ENCODE results near the gene PIP4K2B.

PIP4K2B gene

DNA sequence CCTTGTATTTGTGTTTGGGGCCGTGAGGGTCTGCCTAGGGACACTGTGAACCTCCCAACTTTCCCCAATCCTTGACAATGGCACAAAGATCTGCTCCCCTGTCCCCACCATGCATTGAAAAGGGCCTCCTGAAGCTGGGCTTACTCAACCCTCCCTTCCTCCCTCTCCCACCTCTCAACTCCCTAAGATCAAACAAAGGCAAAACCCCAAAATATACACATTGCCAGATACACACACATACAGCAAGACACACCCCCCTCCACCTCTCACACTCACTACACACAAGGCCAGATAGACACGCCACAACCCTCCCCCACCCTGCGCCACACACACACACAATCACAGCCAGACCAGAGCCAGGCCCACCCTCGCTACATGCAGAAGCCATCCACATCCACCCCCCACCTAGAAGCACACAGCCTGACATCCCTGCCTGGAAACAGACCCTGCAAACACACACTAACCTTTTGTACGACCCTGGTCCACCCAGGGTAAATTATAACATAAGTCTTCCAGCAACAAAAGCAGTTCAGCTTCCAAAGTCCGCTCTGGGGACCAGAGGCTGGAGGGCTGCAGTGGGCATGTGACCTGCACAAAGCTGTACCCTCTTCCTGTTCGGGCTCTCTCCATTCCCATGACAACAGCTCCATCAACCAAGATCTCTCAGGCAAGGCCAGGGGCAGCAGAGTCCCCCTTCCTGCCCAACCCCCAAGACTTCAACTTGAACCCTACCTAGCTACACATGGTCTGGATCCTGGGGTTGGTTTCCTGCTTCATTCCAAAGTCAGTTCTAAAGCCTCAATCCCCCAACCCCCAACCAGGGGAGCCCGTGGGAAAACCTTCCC lies 53.1 kb downstream of the PIP4K2B start:
- DNase-seq (ENCODE audit: low spot score), result no peak

DNA sequence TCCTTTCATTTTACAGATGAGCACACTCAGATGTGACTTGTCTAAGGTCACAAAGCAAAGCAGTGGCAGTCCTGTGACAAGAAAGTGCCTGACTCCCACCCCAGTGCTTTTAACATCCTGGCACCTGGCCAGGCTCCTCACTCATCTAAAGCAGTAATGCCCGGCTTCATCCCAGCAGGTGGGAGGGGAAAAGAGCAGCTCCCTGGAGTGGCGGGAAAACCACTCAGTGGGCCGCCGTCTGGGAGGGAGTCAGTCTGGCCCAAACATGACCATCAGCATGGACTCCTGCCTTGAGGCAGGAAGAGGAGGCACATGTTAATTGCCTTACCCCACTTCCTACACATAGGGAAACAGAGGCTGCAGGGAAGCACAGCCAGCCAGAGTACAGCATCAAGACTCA lies 53.8 kb downstream of the PIP4K2B start:
- no peak for DNase-seq (ENCODE audit: low spot score)

DNA sequence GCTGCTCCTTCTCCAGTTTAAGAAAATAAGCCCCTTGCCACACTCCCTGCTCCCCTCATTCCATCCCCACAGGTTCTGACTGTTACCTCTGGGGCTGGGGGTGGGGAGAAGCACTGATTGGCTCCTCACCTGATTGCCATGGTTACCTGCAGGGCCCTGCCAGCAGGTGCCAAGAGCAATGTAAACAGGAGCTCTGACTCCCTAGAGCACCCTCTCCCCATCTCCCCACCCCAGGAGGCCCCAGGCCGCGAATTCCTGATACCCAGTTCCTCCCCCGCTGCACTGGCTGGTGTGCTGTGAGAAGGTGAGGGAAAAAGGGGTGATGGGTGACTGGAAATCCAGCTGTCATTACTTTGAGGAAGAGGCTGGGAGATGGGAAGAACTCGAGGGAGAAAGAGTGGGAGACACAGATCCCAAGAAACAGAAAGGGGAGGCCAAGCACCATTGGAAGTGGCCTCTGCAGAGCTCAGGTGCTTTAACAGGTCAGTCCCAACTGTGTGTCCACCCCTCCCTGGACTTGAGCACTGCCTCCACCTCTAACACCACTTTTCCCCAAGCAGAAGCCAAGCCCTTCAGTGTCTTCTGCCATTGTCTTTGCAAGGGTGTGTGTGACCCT lies 55.7 kb downstream of the PIP4K2B start:
- no peak for DNase-seq (ENCODE audit: low spot score)

DNA sequence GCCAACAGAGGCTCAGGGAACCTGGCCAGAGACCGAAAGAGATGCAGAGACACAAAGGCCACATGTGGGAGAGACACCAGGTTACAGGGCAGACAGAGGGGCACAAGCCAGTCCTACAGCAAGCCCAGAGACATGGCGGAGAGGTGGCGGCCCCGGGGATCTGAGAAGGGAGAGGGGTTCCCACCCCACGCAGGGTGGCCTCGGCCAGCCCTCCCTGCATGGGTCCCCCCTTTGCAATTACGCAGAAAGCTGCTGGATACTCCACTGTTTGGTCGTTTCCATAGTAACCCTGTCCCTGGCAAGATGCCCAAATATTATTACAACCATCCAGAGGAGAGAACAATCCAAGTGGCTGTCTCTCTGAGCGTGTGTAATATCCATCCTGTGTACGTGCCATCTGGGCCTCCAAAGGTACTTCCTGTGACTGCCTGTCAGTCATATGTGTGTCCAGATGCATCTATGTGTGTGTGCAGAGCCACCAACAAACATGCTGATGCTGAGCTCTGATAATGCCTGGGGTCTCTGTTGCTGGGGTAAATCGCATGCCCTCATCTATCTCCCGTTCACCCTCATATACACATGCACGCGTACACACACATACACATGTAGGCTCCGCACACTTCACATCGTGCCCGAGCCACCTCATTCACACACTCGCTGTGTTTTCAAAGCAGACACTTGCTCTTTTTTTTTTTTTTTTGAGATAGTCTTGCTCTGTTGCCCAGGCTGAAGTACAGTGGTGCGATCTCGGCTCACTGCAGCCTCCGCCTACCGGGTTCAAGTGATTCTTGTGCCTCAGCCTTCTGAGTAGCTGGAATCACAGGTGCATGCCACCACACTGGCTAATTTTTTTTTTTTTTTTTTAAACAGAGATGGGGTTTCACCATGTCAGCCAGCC lies 56.7 kb downstream of the PIP4K2B start:
- peak; percentile 77 for DNase-seq (ENCODE audit: low spot score)

DNA sequence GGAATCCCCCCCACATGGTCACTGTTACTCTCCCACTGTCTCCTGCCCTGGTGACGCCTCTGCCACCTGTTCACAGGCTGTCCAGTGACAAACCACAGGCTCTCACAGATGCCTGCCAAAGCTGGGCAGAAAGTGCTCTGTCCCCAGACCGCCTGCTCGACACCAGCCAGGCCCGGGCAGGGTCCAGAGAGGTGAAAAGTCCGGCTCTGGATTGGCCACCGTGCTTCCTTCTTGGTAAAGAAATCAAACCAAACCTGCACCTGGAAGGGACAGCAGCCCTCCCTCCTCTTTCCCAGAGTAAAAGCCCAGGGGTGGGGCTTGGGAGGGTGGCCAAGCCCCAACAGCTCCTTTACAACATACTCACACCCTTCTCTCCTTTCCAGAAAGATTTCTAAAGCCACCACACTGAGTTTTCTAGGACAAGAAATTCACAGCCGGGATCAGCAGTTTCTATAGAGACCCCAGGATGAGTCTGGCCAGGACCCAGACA lies 57.4 kb downstream of the PIP4K2B start:
- peak; percentile 61 for DNase-seq (ENCODE audit: low spot score)

DNA sequence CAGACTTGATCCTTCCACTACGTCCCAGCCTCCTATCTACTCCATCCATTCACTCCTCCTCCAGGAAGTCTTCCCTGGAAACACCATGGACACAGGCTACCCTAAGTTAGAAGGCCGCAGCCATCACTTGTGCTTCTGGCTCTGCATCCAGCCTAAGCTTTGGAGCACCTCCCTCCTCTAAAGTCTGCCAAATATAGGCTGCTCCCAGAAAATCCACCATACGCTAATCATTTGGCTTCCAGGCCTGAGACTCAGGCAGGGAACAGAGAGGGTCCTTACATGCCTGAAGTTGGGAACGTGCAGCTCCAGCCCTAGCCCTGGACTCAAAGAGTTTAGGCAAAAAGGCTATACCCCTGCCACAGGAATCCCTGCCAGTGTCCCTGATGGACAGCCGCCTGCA lies 57.9 kb downstream of the PIP4K2B start:
- DNase-seq (ENCODE audit: low spot score), result no peak

DNA sequence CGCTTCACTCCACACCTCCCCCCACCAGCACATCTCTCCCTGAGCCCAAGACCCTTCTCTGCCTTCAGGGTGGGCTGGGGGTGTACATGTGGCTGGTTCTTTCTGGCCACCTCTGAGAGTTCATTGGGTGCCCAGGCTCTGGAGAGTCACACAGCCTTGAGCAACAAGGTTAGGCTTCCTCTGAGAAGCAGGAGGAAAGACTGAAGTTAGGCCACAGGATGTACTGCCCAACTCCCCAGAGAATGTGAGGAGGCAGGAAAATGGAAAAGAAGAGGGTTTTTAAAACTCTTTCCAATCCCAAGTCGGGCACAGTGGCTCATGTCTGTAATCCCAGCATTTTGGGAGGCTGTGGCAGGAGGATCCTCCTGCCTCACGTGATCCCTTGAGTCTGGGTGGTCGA lies 58.5 kb downstream of the PIP4K2B start:
- no peak for DNase-seq (ENCODE audit: low spot score)

DNA sequence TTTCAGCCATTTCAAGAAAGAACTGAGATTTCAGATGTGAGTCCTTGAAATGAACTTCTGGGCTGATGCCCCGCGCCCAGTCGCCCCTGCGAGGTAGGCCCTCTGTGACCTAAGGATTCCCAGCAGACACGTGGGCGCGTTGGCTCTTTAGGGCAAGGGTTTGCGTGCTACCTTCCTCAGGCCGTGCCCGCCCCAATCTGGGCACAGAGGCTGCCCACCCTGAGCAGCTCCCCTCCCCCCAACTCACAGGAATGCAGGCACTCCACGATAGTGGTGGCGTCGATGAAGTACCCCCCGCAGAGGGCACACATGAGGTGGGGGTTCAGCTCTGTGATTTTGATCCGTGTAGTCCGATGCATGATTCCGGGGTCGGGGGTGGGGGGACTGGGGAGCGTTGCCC lies 59.3 kb downstream of the PIP4K2B start:
- no peak for DNase-seq (ENCODE audit: low spot score)

DNA sequence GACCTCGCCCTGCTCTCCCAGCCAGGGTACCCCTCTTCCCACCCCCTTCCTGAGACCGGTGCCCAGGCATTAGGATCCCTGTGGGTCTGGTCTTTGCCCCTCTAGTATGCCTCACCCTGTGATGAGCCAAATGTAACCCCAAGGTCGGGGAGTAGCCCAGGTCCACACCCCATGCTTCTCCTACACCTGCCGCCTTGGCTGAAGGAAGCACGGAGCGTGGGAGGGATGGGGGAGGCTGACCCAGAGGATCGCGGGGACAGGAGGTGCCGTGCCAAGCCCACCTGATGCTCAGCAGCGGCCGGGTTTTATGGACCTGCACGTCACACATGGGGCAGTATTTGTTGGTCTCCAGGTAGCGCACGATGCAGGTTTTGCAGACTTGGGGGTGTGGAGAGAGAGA lies 60.1 kb downstream of the PIP4K2B start:
- DNase-seq (ENCODE audit: low spot score), result no peak

DNA sequence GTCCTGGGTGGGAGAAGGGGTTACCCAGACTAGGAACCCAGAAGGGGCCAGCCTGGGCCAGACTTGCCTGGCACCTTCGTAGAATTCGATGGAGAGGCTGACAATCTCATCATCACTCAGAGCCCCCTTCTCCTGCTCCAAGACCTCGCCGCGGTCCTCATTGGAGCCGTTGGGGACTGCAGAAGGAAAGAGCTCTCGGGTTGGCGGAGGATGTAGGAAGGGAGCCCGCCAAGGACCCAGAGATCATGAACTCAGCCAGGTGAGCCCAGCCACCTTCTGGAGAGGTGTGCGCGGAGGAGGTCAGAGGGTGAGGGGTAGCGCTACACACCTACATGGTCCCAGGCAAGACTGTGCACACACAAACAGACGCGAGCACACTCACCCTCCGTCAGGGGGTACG lies 60.7 kb downstream of the PIP4K2B start:
- no peak for DNase-seq (ENCODE audit: low spot score)

DNA sequence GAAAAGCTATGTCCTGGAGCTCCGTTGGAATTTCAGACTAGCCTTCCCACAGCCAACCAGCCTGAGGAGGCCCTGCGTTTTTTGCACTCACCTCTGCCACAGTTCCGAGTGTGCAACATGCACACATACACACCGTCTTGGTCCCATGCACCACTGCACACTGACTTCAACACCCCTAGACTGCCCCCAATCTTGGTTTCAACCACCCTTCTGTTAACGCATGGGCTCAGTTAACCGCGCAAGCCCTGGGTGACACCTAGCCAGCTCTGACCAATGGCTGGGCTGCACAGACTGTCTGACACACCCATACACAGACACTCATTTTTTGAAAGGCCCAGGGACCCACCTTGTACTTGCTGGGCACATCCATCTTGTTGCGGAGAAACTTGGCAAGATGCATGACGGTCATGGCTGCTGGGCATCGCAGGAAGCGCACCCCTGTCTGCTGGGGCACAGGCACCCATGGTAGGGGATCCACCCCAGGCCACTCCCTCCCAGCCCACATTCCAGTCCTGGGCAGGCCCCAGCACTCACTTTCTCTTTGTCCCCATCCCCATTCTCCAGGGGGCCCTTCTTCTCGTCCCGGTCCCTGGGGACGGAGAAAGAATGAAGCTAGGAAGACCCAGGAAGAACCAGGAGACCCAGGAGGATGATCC lies 61.2 kb downstream of the PIP4K2B start:
- DNase-seq (ENCODE audit: low spot score), result no peak

DNA sequence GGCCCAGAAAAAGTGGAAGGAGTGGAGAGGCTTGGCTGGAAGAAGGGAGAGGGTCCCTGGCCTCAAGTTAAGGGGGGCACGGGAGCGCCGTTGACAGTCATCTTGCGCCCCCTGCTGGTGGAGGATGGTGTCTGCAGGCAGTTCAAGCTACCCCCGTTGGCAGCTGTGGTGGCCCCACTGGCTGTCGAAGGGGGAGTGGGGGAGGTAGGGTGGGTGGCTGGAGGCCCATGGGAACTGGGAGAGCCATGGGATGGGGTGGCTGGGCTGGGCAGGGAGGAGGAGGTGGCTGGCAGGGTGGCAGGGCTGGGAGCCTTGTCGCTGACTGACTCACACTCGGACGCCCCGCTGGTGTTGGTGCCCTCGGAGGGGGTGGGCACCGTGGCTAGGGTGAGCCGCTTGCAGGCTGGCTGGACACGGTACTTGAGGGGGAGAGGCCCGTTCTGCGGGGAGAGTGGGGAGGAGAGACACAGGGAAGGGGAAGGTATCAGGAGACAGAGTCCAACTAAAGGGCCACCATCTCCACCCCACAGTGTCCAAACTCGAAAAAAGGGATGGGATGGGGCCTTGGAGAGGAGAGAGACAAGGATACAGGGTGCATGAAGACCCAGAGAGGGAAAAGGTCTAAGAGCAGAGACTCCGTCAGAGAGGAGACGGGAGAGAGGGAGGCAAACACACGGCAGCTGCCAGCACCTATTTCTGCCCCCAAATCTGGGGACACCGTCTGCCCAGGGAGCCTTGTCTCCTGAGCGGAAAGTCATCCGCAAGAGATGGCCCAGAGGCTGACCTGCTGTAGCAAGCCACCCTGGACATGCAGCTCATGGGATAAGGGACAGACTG lies 64.0 kb downstream of the PIP4K2B start:
- DNase-seq (ENCODE audit: low spot score), result peak; percentile 84

DNA sequence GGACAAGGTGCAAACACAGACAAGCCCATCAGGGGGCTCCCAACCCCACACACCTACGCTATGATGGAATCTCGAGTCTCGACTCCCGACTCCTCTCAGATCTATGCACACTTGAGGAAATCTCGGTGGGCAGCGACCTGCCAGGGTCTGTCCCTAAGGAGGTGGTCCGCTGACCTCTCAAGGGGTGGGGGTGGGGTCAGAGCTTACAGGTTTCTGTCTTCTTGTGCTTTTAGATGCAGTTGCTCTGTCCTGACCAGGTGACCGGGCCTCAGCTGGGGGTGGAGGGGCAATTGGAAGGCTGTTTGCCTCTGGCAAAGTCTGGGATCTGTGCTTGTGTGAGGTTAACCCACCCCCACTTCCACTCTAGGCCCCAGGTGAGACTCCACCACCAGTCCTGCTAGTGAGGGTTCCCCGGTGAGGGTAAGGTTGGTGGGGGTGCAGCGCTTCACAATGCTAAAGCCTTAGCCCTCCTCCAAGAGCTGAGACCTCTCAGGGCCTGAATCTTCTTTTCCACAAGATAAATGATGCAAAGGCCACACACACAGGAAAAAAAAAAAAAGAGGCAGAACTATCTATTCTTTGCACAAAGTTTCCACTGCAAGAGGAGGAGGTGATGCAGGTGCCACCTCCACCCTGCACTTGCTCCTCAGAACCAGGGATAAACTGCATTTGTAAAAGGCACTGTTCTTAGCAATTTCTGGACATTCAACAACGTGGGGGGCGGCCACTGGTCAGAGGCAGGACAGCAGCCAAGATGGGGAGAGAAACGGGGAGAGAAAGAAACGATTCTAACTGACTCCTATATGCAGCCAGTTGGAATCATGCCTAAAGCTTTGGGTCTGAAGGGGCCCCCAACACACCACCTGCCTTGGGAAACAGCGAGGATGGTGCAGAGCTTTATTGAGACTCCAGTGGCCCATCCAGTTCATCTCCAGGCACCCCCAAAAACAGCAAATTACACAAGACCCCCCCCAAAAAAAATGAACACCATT lies 65.1 kb downstream of the PIP4K2B start:
- DNase-seq (ENCODE audit: low spot score), result no peak

DNA sequence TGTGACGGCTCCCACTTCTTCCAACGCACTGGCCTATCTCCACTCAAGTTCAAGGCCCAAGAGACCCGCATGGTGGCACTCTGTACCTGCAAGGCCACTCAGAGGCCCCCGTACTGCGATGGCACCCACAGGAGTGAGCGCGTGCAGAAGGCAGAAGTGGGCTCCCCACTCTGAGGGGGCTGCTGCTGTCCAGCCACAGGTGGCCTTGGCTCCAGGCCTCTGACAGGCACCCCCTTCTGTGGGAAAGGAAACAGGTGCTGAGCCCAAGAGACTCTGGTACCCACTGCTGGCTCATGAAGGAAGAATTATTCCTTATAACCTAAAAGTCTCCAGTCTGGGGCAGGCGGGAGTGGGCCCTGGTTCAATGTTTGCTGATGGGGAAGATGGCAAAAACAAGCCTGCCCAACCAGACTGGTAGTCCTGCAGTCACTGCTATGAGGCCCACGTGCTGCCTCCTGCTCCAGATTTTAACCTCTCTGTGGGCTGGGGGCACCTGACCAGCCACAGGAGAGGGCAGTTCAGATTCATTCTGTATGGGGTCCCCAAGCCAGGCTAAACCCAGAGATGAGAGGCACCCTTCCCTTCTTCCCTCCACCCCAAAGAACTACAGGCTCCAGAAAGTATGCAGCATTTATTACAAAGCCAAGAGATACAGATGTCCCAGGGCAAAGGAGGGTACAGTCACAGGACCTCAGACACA lies 65.9 kb downstream of the PIP4K2B start:
- DNase-seq (ENCODE audit: low spot score), result no peak

DNA sequence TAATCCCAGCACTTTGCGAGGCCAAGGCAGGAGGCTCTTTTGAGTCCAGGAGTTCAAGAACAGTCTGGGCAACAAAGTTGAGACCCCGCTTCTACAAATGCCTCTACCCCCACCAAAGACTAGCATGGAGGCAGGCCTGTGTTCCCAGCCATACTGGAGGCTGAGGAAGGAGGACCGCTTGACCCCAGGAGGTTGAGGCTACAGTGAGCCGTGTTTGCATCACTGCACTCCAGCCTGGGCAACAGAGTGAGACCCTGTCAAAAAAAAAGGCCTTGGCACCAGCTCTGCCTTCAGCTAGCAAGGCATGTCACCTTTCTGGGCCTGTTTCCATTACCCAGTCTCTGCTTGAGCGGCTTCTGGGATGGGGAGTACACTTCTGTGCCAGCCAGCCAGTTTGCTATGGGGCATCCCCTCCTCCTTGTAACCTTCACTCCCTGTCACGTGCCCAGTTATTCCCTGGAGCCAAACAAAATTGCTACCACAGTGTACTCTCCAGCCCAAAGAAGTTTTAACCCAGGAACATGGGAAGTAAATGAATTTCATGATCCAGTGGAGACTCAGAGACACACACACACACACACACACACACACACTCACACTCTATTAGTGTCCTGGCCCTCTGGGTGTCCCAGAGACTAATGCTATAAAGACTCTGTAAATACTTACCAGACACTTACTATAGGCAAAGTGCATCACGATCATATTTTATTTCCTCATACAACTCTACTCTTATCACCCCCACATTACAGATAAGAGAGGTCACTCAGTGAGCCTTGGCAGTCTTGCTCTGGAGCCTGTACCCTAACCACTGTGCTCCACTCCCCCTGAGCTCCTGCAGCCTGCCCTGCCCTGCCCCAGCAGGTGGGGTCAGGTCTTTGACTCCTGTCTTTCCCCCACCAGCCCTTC lies 66.7 kb downstream of the PIP4K2B start:
- DNase-seq (ENCODE audit: low spot score), result no peak

DNA sequence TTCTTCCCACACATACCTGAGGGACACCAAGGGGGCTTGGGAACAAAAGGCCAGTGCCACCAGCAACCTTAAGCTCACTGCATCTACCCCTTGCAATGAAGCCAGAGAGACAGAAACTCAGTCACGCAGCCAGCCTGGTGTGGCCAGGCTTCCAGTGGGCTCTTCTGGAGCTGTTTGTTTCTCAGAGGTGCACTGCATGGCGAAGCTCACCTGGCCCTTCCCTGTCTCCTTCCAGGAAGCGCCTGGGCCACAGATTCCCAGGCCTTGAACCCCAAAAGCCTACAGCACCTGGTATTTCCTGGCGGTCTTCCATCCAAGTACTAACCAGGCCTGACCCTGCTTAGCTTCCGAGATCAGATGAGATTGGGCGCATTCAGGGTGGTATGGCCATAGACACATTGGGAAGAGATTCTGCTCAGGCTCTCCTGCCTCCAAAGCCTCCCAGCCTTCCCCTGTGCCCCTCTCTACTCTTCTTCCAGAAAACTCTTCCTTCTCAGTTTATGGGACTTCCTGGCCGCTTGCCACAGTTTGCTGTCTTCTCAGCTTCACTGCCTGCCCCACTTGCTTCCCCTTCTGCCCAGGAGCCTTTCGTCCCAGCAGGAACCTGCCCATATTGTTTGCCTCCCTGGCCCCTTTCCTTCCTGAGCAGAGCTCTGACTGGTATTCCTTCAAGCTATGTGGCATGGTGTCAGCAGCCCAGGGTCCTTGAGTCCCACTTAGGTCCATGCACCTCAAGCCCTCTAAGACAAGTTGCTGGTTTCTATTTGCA lies 67.6 kb downstream of the PIP4K2B start:
- no peak for DNase-seq (ENCODE audit: low spot score)
